ENCODE results near the gene RPL19.

Gene RPL19

GRCh38 chr17:39251997-39252396 lies 51.9 kb downstream of the RPL19 start:
- no peaks in the 10 kb centered on the region for H3K79me2 ChIP-seq (ENCODE audit: insufficient read depth, low read length)
- H3K9ac ChIP-seq (ENCODE audit: low read depth, low read length): no peak overlapping the region
- no peak overlapping the region for H3K27ac ChIP-seq (ENCODE audit: low read length)
- ATAC-seq (ENCODE audit: insufficient read depth, low read depth): no peak
- H2AFZ ChIP-seq (ENCODE audit: low read depth, low read length): no peak overlapping the region
- no peak overlapping the region for H3K4me2 ChIP-seq (ENCODE audit: insufficient read depth, low read length)
- DNase-seq: no peak
- H3K27me3 ChIP-seq (ENCODE audit: insufficient read depth, low read length, poor library complexity): no peaks in the 10 kb centered on the region
- peaks cover 8% of the 10 kb centered on the region; the same call in 1 of the 2 replicates for H3K36me3 ChIP-seq (ENCODE audit: insufficient read depth, low read length)
- no peaks in the 10 kb centered on the region for H3K9me3 ChIP-seq (ENCODE audit: insufficient read depth, low read length, severe bottlenecking)
- TF ChIP-seq EZH2 (IDR thresholded peaks at IDR 0.05; ENCODE audit: borderline replicate concordance, low read depth, low read length, severe bottlenecking) (no peak), CTCF (IDR thresholded peaks at IDR 0.05; ENCODE audit: borderline replicate concordance, extremely low read depth, low read length, poor library complexity, severe bottlenecking) (no peak)
- no peaks in the 10 kb centered on the region for H3K4me1 ChIP-seq (ENCODE audit: insufficient read depth, low read length)
- no peak overlapping the region for H3K4me3 ChIP-seq (ENCODE audit: low read depth in 1 of 2, low read length in 2 of 2)
- H4K20me1 ChIP-seq (ENCODE audit: insufficient read depth, low read length): no peaks in the 10 kb centered on the region

DNA sequence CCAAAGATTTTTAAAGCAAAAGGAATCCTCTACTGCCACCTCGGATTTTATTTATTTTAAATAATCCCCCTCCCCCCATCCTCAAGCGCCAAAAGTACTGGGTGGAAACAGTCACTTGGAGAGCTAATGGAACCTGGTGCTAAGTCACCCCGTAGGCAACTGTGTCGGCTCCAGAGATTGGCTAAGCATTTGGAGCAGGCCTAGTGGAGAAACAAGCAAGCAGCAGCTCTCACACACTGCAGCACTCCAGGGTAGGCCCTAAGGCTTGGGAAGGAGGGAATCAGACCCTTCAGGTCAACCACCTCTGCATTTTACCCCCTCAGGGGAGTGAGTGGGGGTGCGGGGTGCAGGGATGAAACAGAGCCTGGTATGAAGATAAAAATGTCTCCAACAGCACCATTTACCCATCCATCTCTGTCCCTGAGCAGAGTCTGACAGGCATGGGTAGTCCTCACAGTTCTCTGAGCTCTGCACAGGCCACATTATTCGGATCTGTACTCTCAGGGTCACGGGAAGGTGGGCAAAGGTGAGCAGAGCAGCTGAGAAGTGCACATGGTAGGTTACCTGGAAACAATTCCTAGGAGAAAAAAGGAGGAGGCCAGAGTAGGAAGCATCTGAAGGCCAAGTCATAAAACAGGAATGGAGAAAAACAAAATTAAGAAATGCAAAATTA lies 52.8 kb downstream of the RPL19 start:
- Histone ChIP-seq H3K79me2 (ENCODE audit: insufficient read depth, low read length) (no peaks in the 10 kb centered on the region), H3K4me3 (ENCODE audit: low read depth in 1 of 2, low read length in 2 of 2) (no peak overlapping the region), H4K20me1 (ENCODE audit: insufficient read depth, low read length) (no peaks in the 10 kb centered on the region), H3K36me3 (ENCODE audit: insufficient read depth, low read length) (peaks cover 14% of the 10 kb centered on the region; the same call in 1 of the 2 replicates), H3K27me3 (ENCODE audit: insufficient read depth, low read length, poor library complexity) (no peaks in the 10 kb centered on the region), H3K27ac (ENCODE audit: low read length) (no peak overlapping the region), H2AFZ (ENCODE audit: low read depth, low read length) (no peak overlapping the region), H3K9me3 (ENCODE audit: insufficient read depth, low read length, severe bottlenecking) (no peaks in the 10 kb centered on the region), H3K4me1 (ENCODE audit: insufficient read depth, low read length) (no peaks in the 10 kb centered on the region), H3K4me2 (ENCODE audit: insufficient read depth, low read length) (no peak overlapping the region), H3K9ac (ENCODE audit: low read depth, low read length) (no peak overlapping the region)
- TF ChIP-seq CTCF (IDR thresholded peaks at IDR 0.05; ENCODE audit: borderline replicate concordance, extremely low read depth, low read length, poor library complexity, severe bottlenecking) (no peak), EZH2 (IDR thresholded peaks at IDR 0.05; ENCODE audit: borderline replicate concordance, low read depth, low read length, severe bottlenecking) (no peak)
- DNase-seq (no peak), ATAC-seq (ENCODE audit: insufficient read depth, low read depth) (no peak)
